ENCODE measurements around the gene PHC1.
A peak's percentile ranks its signal among the peaks of the same experiment; 100 is the strongest.

The PHC1 gene

GRCh38 chr12:8943565-8944186 is 29.4 kb downstream of the PHC1 start:
- H3K9ac ChIP-seq (ENCODE audit: low read length), result no peak overlapping the region
- H3K27ac ChIP-seq (ENCODE audit: low read depth, low read length), result no peak overlapping the region
- H3K4me3 ChIP-seq (ENCODE audit: low read length), result no peak overlapping the region
- peaks cover 31% of the 10 kb centered on the region for H3K36me3 ChIP-seq (ENCODE audit: control insufficient read depth, insufficient read depth, low read length)
- H3K4me1 ChIP-seq (ENCODE audit: control insufficient read depth, insufficient read depth, low read length), result peaks cover 6% of the 10 kb centered on the region
- no peaks in the 10 kb centered on the region for H3K27me3 ChIP-seq (ENCODE audit: control insufficient read depth, insufficient read depth, low read length)

GRCh38 chr12:8946733-8947132 is 32.4 kb downstream of the PHC1 start:
- H3K36me3 ChIP-seq (ENCODE audit: control insufficient read depth, insufficient read depth, low read length), result peaks cover 23% of the 10 kb centered on the region
- H3K4me3 ChIP-seq (ENCODE audit: low read length), result no peak overlapping the region
- no peaks in the 10 kb centered on the region for H3K27me3 ChIP-seq (ENCODE audit: control insufficient read depth, insufficient read depth, low read length)
- H3K27ac ChIP-seq (ENCODE audit: low read depth, low read length), result no peak overlapping the region
- peaks cover 9% of the 10 kb centered on the region for H3K4me1 ChIP-seq (ENCODE audit: control insufficient read depth, insufficient read depth, low read length)
- no peak overlapping the region for H3K9ac ChIP-seq (ENCODE audit: low read length)

GRCh38 chr12:8947737-8948136 is 33.4 kb downstream of the PHC1 start:
- Histone ChIP-seq H3K27ac (ENCODE audit: low read depth, low read length) (no peak overlapping the region), H3K4me1 (ENCODE audit: control insufficient read depth, insufficient read depth, low read length) (peaks cover 9% of the 10 kb centered on the region), H3K36me3 (ENCODE audit: control insufficient read depth, insufficient read depth, low read length) (peaks cover 18% of the 10 kb centered on the region), H3K27me3 (ENCODE audit: control insufficient read depth, insufficient read depth, low read length) (no peaks in the 10 kb centered on the region), H3K4me3 (ENCODE audit: low read length) (no peak overlapping the region), H3K9ac (ENCODE audit: low read length) (no peak overlapping the region)

GRCh38 chr12:8948701-8949341 is 34.5 kb downstream of the PHC1 start:
- Histone ChIP-seq H3K27me3 (ENCODE audit: control insufficient read depth, insufficient read depth, low read length) (no peaks in the 10 kb centered on the region), H3K27ac (ENCODE audit: low read depth, low read length) (peak overlapping the region; percentile 100), H3K36me3 (ENCODE audit: control insufficient read depth, insufficient read depth, low read length) (peaks cover 10% of the 10 kb centered on the region), H3K4me3 (ENCODE audit: low read length) (peak overlapping the region; percentile 62), H3K4me1 (ENCODE audit: control insufficient read depth, insufficient read depth, low read length) (peaks cover 9% of the 10 kb centered on the region), H3K9ac (ENCODE audit: low read length) (peak overlapping the region; percentile 47)

GRCh38 chr12:8949342-8950220 is 35.3 kb downstream of the PHC1 start, which contains the start of gene M6PR:
M6PR (minus strand) TSS chr12:8949645; CDS start chr12:8946404, 3,241 bp downstream.
- Histone ChIP-seq H3K27me3 (ENCODE audit: control insufficient read depth, insufficient read depth, low read length) (no peaks in the 10 kb centered on the region), H3K36me3 (ENCODE audit: control insufficient read depth, insufficient read depth, low read length) (peaks cover 7% of the 10 kb centered on the region), H3K9ac (ENCODE audit: low read length) (peak within 1 kb of the TSS; percentile 60), H3K27ac (ENCODE audit: low read depth, low read length) (peak within 1 kb of the TSS; percentile 100), H3K4me3 (ENCODE audit: low read length) (peak within 1 kb of the TSS; percentile 62), H3K4me1 (ENCODE audit: control insufficient read depth, insufficient read depth, low read length) (peaks cover 9% of the 10 kb centered on the region)

GRCh38 chr12:8950221-8950527 is 35.9 kb downstream of the PHC1 start:
- peak overlapping the region; percentile 100 for H3K27ac ChIP-seq (ENCODE audit: low read depth, low read length)
- H3K4me3 ChIP-seq (ENCODE audit: low read length), result peak overlapping the region; percentile 62
- H3K27me3 ChIP-seq (ENCODE audit: control insufficient read depth, insufficient read depth, low read length), result no peaks in the 10 kb centered on the region
- peak overlapping the region; percentile 29 for H3K9ac ChIP-seq (ENCODE audit: low read length)
- H3K36me3 ChIP-seq (ENCODE audit: control insufficient read depth, insufficient read depth, low read length), result peaks cover 4% of the 10 kb centered on the region
- peaks cover 9% of the 10 kb centered on the region for H3K4me1 ChIP-seq (ENCODE audit: control insufficient read depth, insufficient read depth, low read length)

- peak overlapping the region; percentile 62 for H3K4me3 ChIP-seq (ENCODE audit: low read length)
- peak overlapping the region; percentile 100 for H3K27ac ChIP-seq (ENCODE audit: low read depth, low read length)
- no peaks in the 10 kb centered on the region for H3K36me3 ChIP-seq (ENCODE audit: control insufficient read depth, insufficient read depth, low read length)
- no peaks in the 10 kb centered on the region for H3K27me3 ChIP-seq (ENCODE audit: control insufficient read depth, insufficient read depth, low read length)
- H3K9ac ChIP-seq (ENCODE audit: low read length), result peak overlapping the region; percentile 29
- peaks cover 9% of the 10 kb centered on the region for H3K4me1 ChIP-seq (ENCODE audit: control insufficient read depth, insufficient read depth, low read length)
Observed at GRCh38 chr12:8950702-8951478, 36.6 kb downstream of the PHC1 start.

GRCh38 chr12:8951744-8952143 is 37.4 kb downstream of the PHC1 start:
- no peaks in the 10 kb centered on the region for H3K36me3 ChIP-seq (ENCODE audit: control insufficient read depth, insufficient read depth, low read length)
- no peak overlapping the region for H3K27ac ChIP-seq (ENCODE audit: low read depth, low read length)
- no peak overlapping the region for H3K9ac ChIP-seq (ENCODE audit: low read length)
- no peaks in the 10 kb centered on the region for H3K27me3 ChIP-seq (ENCODE audit: control insufficient read depth, insufficient read depth, low read length)
- peaks cover 9% of the 10 kb centered on the region for H3K4me1 ChIP-seq (ENCODE audit: control insufficient read depth, insufficient read depth, low read length)
- H3K4me3 ChIP-seq (ENCODE audit: low read length), result no peak overlapping the region

- no peaks in the 10 kb centered on the region for H3K27me3 ChIP-seq (ENCODE audit: control insufficient read depth, insufficient read depth, low read length)
- H3K27ac ChIP-seq (ENCODE audit: low read depth, low read length), result no peak overlapping the region
- H3K36me3 ChIP-seq (ENCODE audit: control insufficient read depth, insufficient read depth, low read length), result no peaks in the 10 kb centered on the region
- peaks cover under 1% of the 10 kb centered on the region for H3K4me1 ChIP-seq (ENCODE audit: control insufficient read depth, insufficient read depth, low read length)
- no peak overlapping the region for H3K4me3 ChIP-seq (ENCODE audit: low read length)
- H3K9ac ChIP-seq (ENCODE audit: low read length), result no peak overlapping the region
Observed at GRCh38 chr12:8953773-8954402, 39.6 kb downstream of the PHC1 start.

GRCh38 chr12:8956073-8956472 is 41.8 kb downstream of the PHC1 start:
- no peaks in the 10 kb centered on the region for H3K27me3 ChIP-seq (ENCODE audit: control insufficient read depth, insufficient read depth, low read length)
- no peak overlapping the region for H3K27ac ChIP-seq (ENCODE audit: low read depth, low read length)
- H3K36me3 ChIP-seq (ENCODE audit: control insufficient read depth, insufficient read depth, low read length), result no peaks in the 10 kb centered on the region
- H3K9ac ChIP-seq (ENCODE audit: low read length), result no peak overlapping the region
- H3K4me3 ChIP-seq (ENCODE audit: low read length), result no peak overlapping the region
- no peaks in the 10 kb centered on the region for H3K4me1 ChIP-seq (ENCODE audit: control insufficient read depth, insufficient read depth, low read length)

GRCh38 chr12:8956772-8957171 is 42.5 kb downstream of the PHC1 start:
- Histone ChIP-seq H3K36me3 (ENCODE audit: control insufficient read depth, insufficient read depth, low read length) (no peaks in the 10 kb centered on the region), H3K27me3 (ENCODE audit: control insufficient read depth, insufficient read depth, low read length) (no peaks in the 10 kb centered on the region)

More at GRCh38 chr12:8956772-8957171, 42.5 kb downstream of the PHC1 start:
- Histone ChIP-seq H3K4me1 (ENCODE audit: control insufficient read depth, insufficient read depth, low read length) (no peaks in the 10 kb centered on the region), H3K4me3 (ENCODE audit: low read length) (no peak overlapping the region), H3K27ac (ENCODE audit: low read depth, low read length) (no peak overlapping the region), H3K9ac (ENCODE audit: low read length) (no peak overlapping the region)
